Middle frontal gyrus (tissue), 1 donor: ENCODE measurements around the gene ZNF722.
"Not testable (repeated sequence)": the region's sequence is repeated elsewhere in the genome, so short reads cannot be mapped to it uniquely, and the experiment has no call there.

Experiments used
- DNase-seq: peaks from one replicate; pipeline ENCODE4 v3.0.0-alpha.2; 2015; ENCODE audit warnings: low spot score; ENCODE audit errors: extremely low spot score

The ZNF722 gene

DNA sequence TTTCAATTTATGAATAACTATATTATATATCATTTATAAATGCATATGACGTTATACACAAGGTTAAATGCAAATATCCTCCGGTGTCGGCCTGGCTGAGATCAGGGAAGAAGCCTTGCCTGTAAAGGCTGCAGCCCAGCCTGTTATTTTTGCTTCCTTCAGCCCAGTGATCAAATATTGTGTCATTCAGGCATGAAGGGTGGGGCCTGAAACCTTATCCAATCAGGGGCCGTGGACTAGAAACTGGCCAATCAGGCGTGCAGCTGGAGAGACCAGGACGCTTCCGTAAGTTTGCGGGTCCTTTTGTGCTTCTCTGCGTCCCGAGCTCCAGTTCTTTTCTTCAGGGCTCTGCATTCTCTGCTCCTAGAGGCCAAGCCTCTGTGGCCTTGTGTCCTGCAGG, at the start of gene ZNF722:
Gene ZNF722, plus strand, starts transcription at position 301 of the 400 bp plus-strand sequence. CDS start 113 bp downstream, outside the sequence.
- no peak for DNase-seq

DNA sequence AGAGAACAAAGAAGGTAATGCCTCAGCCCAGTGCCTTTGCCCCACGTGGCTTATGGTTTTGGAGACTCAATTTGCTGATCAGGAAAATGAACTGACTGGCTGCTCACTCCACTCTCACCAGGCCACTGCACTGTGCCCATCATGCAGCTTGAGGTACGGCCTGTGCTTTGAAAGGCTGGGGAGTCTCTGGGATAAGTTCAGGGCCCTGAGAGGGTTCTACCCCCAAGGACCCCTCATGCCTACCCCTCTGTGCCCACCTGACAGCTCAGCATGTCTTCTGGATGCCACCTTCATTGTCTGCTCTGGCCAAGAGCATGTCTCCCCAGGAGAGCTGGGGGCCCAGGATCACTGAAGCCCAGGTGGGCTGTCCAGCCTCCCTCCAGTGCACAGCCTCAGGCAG, 45.5 kb upstream of the ZNF722 start:
- DNase-seq, result no peak

DNA sequence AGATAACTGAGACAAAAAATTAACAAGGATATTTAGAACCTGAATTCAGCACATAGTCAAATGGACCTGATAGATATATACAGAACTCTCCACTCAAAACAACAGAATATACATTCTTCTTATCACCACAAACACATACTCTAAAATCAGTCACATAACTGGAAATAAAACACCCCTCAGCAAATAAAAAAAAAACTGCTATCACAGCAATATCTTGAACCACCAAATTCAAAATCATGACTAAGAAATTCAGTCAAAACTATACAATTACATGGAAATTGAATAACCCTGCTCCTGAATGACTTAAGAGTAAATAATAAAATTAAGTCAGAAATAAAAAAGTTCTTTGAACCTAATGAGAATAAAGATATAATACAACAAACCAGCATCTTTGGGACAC, 30.0 kb upstream of the ZNF722 start:
- no peak for DNase-seq

DNA sequence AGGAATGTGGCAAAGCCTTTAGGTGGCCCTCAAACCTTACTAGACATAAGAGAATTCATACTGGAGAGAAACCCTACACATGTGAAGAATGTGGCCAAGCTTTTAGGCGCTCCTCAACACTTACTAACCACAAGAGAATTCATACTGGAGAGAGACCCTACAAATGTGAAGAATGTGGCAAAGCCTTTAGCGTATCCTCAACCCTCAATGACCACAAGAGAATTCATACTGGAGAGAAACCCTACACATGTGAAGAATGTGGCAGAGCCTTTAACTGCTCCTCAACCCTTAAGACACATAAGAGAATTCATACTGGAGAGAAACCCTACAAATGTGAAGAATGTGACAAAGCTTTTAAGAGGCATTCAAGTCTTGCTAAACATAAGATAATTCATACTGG, 16.8 kb downstream of the ZNF722 start:
- DNase-seq, result not testable (repeated sequence)

DNA sequence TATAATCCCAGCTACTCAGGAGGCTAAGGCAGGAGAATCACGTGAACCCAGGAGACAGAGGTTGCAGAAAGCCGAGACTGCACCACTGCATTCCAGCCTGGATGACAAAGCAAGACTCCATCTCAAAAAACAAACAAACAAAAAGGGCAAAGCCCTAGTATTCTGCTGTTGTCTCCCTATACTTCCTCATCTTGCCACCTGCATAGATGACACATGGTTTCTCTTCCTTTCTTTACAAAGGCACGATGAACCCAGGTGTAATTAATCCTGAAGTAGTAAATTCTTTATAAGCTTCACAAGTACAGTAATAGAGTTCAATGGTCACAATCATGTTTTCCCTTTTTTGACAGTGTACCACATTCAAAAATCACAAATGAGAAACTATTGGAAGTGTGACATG, 36.7 kb downstream of the ZNF722 start:
- no peak for DNase-seq

DNA sequence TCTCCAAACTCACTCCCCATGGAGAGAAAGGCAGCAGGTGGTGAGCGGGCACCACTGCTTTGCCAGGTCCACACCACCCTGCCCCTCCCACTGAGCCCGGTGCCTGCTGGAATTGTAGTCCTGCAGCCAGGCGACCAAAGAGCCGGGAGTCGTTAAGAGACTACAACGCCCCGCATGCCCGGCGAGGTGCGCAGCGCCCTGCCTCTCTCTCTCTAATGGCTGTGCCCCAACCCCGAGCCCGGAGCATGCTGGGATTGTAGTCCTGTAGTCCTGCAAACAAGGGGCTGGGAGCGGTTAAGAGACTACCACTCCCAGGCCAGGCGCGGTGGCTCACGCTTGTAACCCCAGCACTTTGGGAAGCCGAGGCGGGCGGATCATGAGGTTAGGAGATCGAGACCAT, 38.4 kb downstream of the ZNF722 start:
- DNase-seq, result no peak

DNA sequence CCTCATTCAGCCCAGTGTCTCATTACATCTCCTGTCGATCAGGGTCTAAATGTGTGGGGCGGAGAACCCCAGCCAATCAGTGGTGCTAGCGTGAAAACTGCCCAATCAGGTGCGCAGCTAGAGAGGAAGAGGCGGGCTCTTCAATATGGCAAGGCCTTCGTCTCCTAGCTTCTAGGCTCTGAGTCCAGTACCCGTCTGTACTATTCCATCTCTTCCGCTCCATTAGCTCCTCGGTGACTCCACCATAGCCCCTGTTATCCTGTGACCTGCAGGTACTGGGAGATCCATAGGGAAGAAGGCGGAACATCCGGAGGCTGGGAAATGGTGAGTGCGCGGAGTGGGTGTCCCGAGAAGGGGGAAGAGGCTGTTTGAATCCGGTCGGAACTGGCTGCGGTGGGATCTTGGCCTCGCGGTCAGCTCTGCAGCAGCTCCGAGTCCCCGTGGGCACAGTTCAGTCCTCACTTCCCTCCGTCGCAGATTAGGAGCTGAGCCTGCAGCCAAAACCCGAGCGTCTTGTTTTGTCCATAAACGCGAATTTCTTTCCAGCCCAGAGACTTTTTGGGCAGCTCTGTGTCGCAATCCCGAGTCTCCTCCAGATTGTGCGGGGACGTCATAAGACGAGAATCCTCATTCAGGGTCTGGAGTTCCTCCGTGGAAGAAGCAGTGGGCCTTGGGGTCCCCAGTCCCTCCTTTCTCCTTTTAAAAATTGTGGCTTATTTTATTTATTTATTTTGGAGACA, 46.8 kb downstream of the ZNF722 start, which contains the start of gene ZNF727:
Gene ZNF727, plus strand, starts transcription at position 134 of the 740 bp plus-strand sequence. Its CDS starts 188 bp downstream, at position 322.
- DNase-seq, result peak; percentile 68

DNA sequence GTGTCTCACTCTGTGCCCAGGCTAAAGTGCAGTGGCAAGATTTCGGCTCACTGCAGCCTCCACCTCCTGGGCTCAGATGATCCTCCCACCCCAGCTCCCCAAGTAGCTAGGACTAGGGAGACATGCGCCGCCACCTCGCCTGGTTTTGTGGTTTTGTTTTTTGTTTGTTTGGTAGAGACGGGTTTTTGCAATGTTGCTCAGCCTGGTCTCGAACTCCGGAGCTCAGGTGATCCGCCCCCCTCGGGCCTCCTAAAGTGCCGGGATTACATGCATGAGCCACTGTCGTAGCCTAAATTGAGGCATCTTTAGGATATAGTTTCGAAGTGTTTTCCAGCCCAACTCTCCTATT, 47.4 kb downstream of the ZNF722 start:
- DNase-seq, result no peak
